ENCODE results near the gene INSYN1. TPM values are rescaled to one million over a fixed set of nuclear protein-coding genes. Genes with fewer than 3 reads are reported as not detected.
"Not testable (repeated sequence)": the region's sequence is repeated elsewhere in the genome, so short reads cannot be mapped to it uniquely, and the experiment has no call there.

The INSYN1 gene
- total RNA-seq, 1 donor from 2014 or later = not detected

GRCh38 chr15:73786538-73786937 is 33.4 kb upstream of the INSYN1 start:
- Mint-ChIP-seq H3K27me3 (ENCODE audit: low read depth) (no peaks in the 10 kb centered on the region), H3K36me3 (ENCODE audit: low read depth) (no peaks in the 10 kb centered on the region), H3K4me1 (ENCODE audit: low read depth) (no peaks in the 10 kb centered on the region), H3K4me3 (ENCODE audit: low read depth) (no peak overlapping the region), H3K27ac (no peak overlapping the region), H3K9me3 (no peaks in the 10 kb centered on the region)
- DNase-seq (ENCODE audit: low spot score) = no peak
- intact Hi-C loops (cut with micrococcal nuclease) = no loop called here

- H3K27ac Mint-ChIP-seq; DNase-seq (ENCODE audit: low spot score); H3K9me3 Mint-ChIP-seq; intact Hi-C loops (cut with micrococcal nuclease); H3K36me3 Mint-ChIP-seq (ENCODE audit: low read depth); H3K4me1 Mint-ChIP-seq (ENCODE audit: low read depth); H3K27me3 Mint-ChIP-seq (ENCODE audit: low read depth); H3K4me3 Mint-ChIP-seq (ENCODE audit: low read depth): not testable (repeated sequence)
Measured at GRCh38 chr15:73785256-73786014, 32.3 kb upstream of the INSYN1 start.

GRCh38 chr15:73784291-73784690 is 31.1 kb upstream of the INSYN1 start:
- H3K27ac Mint-ChIP-seq = no peak overlapping the region
- H3K9me3 Mint-ChIP-seq = no peaks in the 10 kb centered on the region
- no peaks in the 10 kb centered on the region for H3K36me3 Mint-ChIP-seq (ENCODE audit: low read depth)
- no peak overlapping the region for H3K4me3 Mint-ChIP-seq (ENCODE audit: low read depth)
- intact Hi-C loops (cut with micrococcal nuclease) = no loop called here
- no peaks in the 10 kb centered on the region for H3K4me1 Mint-ChIP-seq (ENCODE audit: low read depth)
- no peak for DNase-seq (ENCODE audit: low spot score)
- H3K27me3 Mint-ChIP-seq (ENCODE audit: low read depth) = no peaks in the 10 kb centered on the region

- no peak overlapping the region for H3K27ac Mint-ChIP-seq
- no peak overlapping the region for H3K4me3 Mint-ChIP-seq (ENCODE audit: low read depth)
- H3K27me3 Mint-ChIP-seq (ENCODE audit: low read depth) = peaks cover under 1% of the 10 kb centered on the region
- intact Hi-C loops (cut with micrococcal nuclease) = no loop called here
- H3K9me3 Mint-ChIP-seq = no peaks in the 10 kb centered on the region
- H3K36me3 Mint-ChIP-seq (ENCODE audit: low read depth) = no peaks in the 10 kb centered on the region
- no peaks in the 10 kb centered on the region for H3K4me1 Mint-ChIP-seq (ENCODE audit: low read depth)
- no peak for DNase-seq (ENCODE audit: low spot score)
Measured at GRCh38 chr15:73782344-73782959, 29.3 kb upstream of the INSYN1 start.

- no peak overlapping the region for H3K27ac Mint-ChIP-seq
- H3K4me1 Mint-ChIP-seq (ENCODE audit: low read depth) = no peaks in the 10 kb centered on the region
- intact Hi-C loops (cut with micrococcal nuclease) = no loop called here
- DNase-seq (ENCODE audit: low spot score) = no peak
- no peak overlapping the region for H3K4me3 Mint-ChIP-seq (ENCODE audit: low read depth)
- H3K27me3 Mint-ChIP-seq (ENCODE audit: low read depth) = peaks cover 4% of the 10 kb centered on the region
- no peaks in the 10 kb centered on the region for H3K9me3 Mint-ChIP-seq
- H3K36me3 Mint-ChIP-seq (ENCODE audit: low read depth) = no peaks in the 10 kb centered on the region
Measured at GRCh38 chr15:73781038-73781925, 28.1 kb upstream of the INSYN1 start.

- DNase-seq (ENCODE audit: low spot score) = no peak
- no peak overlapping the region for H3K27ac Mint-ChIP-seq
- no peaks in the 10 kb centered on the region for H3K4me1 Mint-ChIP-seq (ENCODE audit: low read depth)
- H3K36me3 Mint-ChIP-seq (ENCODE audit: low read depth) = no peaks in the 10 kb centered on the region
- intact Hi-C loops (cut with micrococcal nuclease) = no loop called here
- H3K27me3 Mint-ChIP-seq (ENCODE audit: low read depth) = peaks cover 4% of the 10 kb centered on the region
- no peaks in the 10 kb centered on the region for H3K9me3 Mint-ChIP-seq
- no peak overlapping the region for H3K4me3 Mint-ChIP-seq (ENCODE audit: low read depth)
Measured at GRCh38 chr15:73779974-73780373, 26.8 kb upstream of the INSYN1 start.

- no peaks in the 10 kb centered on the region for H3K4me1 Mint-ChIP-seq (ENCODE audit: low read depth)
- no peaks in the 10 kb centered on the region for H3K36me3 Mint-ChIP-seq (ENCODE audit: low read depth)
- H3K27me3 Mint-ChIP-seq (ENCODE audit: low read depth) = peaks cover 4% of the 10 kb centered on the region
- H3K9me3 Mint-ChIP-seq = no peaks in the 10 kb centered on the region
- no peak overlapping the region for H3K27ac Mint-ChIP-seq
- no peak for DNase-seq (ENCODE audit: low spot score)
- intact Hi-C loops (cut with micrococcal nuclease) = no loop called here
- H3K4me3 Mint-ChIP-seq (ENCODE audit: low read depth) = no peak overlapping the region
Measured at GRCh38 chr15:73777741-73778140, 24.6 kb upstream of the INSYN1 start.

- DNase-seq (ENCODE audit: low spot score) = no peak
- Mint-ChIP-seq H3K4me1 (ENCODE audit: low read depth) (no peaks in the 10 kb centered on the region), H3K9me3 (no peaks in the 10 kb centered on the region), H3K36me3 (ENCODE audit: low read depth) (no peaks in the 10 kb centered on the region), H3K27ac (no peak overlapping the region), H3K27me3 (ENCODE audit: low read depth) (peaks cover 12% of the 10 kb centered on the region), H3K4me3 (ENCODE audit: low read depth) (no peak overlapping the region)
- intact Hi-C loops (cut with micrococcal nuclease) = no loop called here
Measured at GRCh38 chr15:73773428-73773827, 20.3 kb upstream of the INSYN1 start.

- Mint-ChIP-seq H3K27ac (no peak overlapping the region), H3K4me3 (ENCODE audit: low read depth) (no peak overlapping the region), H3K4me1 (ENCODE audit: low read depth) (no peaks in the 10 kb centered on the region), H3K9me3 (no peaks in the 10 kb centered on the region), H3K27me3 (ENCODE audit: low read depth) (peaks cover 10% of the 10 kb centered on the region), H3K36me3 (ENCODE audit: low read depth) (no peaks in the 10 kb centered on the region)
- intact Hi-C loops (cut with micrococcal nuclease) = no loop called here
- DNase-seq (ENCODE audit: low spot score) = no peak
Measured at GRCh38 chr15:73771385-73772045, 18.4 kb upstream of the INSYN1 start.

GRCh38 chr15:73770050-73770449 is 16.9 kb upstream of the INSYN1 start:
- no peak for DNase-seq (ENCODE audit: low spot score)
- Mint-ChIP-seq H3K4me1 (ENCODE audit: low read depth) (no peaks in the 10 kb centered on the region), H3K36me3 (ENCODE audit: low read depth) (no peaks in the 10 kb centered on the region), H3K27me3 (ENCODE audit: low read depth) (peaks cover 18% of the 10 kb centered on the region), H3K27ac (no peak overlapping the region), H3K4me3 (ENCODE audit: low read depth) (no peak overlapping the region), H3K9me3 (no peaks in the 10 kb centered on the region)
- intact Hi-C loops (cut with micrococcal nuclease) = no loop called here

GRCh38 chr15:73767806-73768501 is 14.8 kb upstream of the INSYN1 start:
- Mint-ChIP-seq H3K9me3 (no peaks in the 10 kb centered on the region), H3K27me3 (ENCODE audit: low read depth) (peaks cover 19% of the 10 kb centered on the region), H3K27ac (no peak overlapping the region), H3K36me3 (ENCODE audit: low read depth) (no peaks in the 10 kb centered on the region), H3K4me3 (ENCODE audit: low read depth) (no peak overlapping the region), H3K4me1 (ENCODE audit: low read depth) (no peaks in the 10 kb centered on the region)
- DNase-seq (ENCODE audit: low spot score) = no peak
- intact Hi-C loops (cut with micrococcal nuclease) = no loop called here

GRCh38 chr15:73766598-73766997 is 13.4 kb upstream of the INSYN1 start:
- no peak for DNase-seq (ENCODE audit: low spot score)
- intact Hi-C loops (cut with micrococcal nuclease) = no loop called here
- H3K4me1 Mint-ChIP-seq (ENCODE audit: low read depth) = no peaks in the 10 kb centered on the region
- no peak overlapping the region for H3K4me3 Mint-ChIP-seq (ENCODE audit: low read depth)
- H3K27me3 Mint-ChIP-seq (ENCODE audit: low read depth) = peaks cover 19% of the 10 kb centered on the region
- H3K9me3 Mint-ChIP-seq = no peaks in the 10 kb centered on the region
- no peak overlapping the region for H3K27ac Mint-ChIP-seq
- H3K36me3 Mint-ChIP-seq (ENCODE audit: low read depth) = no peaks in the 10 kb centered on the region

Measured in activated T-helper 2 cell treated with anti-CD3 and anti-CD28 coated beads, Interferon-gamma antibody, Interleukin-2, Interleukin-4, amounts not matched to agents 10 μg/mL and 5 μg/mL and 100 μg/mL, durations not matched to agents 14 hours and 24 hours and 36 hours (primary cell).